Calu3 (cell line): ENCODE data around the gene DNM2. TPM values are rescaled to one million over a fixed set of nuclear protein-coding genes. Genes with fewer than 3 reads are reported as not detected.

Experiments
- BruUV-seq: library from RNA; stranded (reverse); fragments of 400-500 nt; replicated peaks from 2 replicates; lab custom pipeline; 2021; lab: Mats Ljungman, UMichigan
- CTCF ChIA-PET: fragments of 300-600 bp; sonication (Branson Sonifier 250); formaldehyde crosslinking; loops from one replicate; lab custom pipeline; 2022; ENCODE audit warnings: antibody characterized with exemption; lab: Charles Lee
- DNase-seq: peaks from one replicate; pipeline ENCODE4 v3.0.0; 2022
- H3K27ac Mint-ChIP-seq: one replicate; pipeline ENCODE4 v1.8.0; 2022; ENCODE audit warnings: mixed read lengths; ENCODE audit not compliant: unreplicated experiment
- H3K27me3 Mint-ChIP-seq: one replicate; pipeline ENCODE4 v1.8.0; 2022; ENCODE audit warnings: mixed read lengths; ENCODE audit not compliant: unreplicated experiment
- H3K36me3 Mint-ChIP-seq: one replicate; pipeline ENCODE4 v1.8.0; 2022; ENCODE audit warnings: mild to moderate bottlenecking, moderate library complexity, mixed read lengths; ENCODE audit not compliant: insufficient read depth, unreplicated experiment
- H3K4me1 Mint-ChIP-seq: one replicate; pipeline ENCODE4 v1.8.0; 2022; ENCODE audit warnings: mild to moderate bottlenecking, low read depth, mixed read lengths; ENCODE audit not compliant: unreplicated experiment
- H3K4me3 Mint-ChIP-seq: one replicate; pipeline ENCODE4 v1.8.0; 2022; ENCODE audit warnings: mild to moderate bottlenecking, low read depth, moderate library complexity, mixed read lengths; ENCODE audit not compliant: unreplicated experiment
- H3K9me3 Mint-ChIP-seq: one replicate; pipeline ENCODE4 v1.8.0; 2022; ENCODE audit warnings: low read depth, mixed read lengths; ENCODE audit not compliant: unreplicated experiment
- intact Hi-C: fragments of 100-400 bp; cut with micrococcal nuclease; formaldehyde crosslinking; loops from one replicate; pipeline ENCODE4 v1.10.0; 2022; ENCODE audit not compliant: unreplicated experiment
- total RNA-seq: library from RNA; stranded (reverse); gene quantifications from 2 replicates; pipeline ENCODE4 v1.2.3, GENCODE V29; 2022
- TF ChIP-seq, protein P1 (sequence below): fragments of 200-600 bp; IDR thresholded peaks from one replicate; pipeline ENCODE4 v1.8.0; 2022; ENCODE audit warnings: antibody characterized with exemption; ENCODE audit not compliant: unreplicated experiment

The DNM2 gene
- total RNA-seq, 1 experiment from 2014 or later = 126 TPM

DNA sequence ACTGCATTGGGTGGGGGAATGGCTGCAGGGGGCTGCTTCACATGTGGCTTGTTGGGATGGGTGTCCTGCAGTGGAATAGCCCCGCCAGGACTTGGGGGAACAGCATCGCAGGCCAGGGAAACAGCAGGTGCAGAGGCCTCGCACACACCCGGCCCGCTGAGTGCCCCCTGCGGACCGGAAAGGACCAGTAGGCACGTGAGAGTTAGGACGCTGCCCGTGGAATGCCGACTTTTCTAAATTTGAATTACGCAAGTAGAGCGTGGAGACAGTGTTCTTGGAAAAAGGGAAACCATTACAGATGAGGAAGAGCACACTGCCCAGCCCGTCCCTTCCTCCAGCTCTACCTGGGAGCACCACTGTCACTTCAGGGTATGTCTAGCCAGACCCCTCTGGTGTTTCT is 11.5 kb downstream of the DNM2 start:
- no peaks in the 10 kb centered on the region for H3K27me3 Mint-ChIP-seq
- CTCF ChIA-PET = no interaction called here

DNA sequence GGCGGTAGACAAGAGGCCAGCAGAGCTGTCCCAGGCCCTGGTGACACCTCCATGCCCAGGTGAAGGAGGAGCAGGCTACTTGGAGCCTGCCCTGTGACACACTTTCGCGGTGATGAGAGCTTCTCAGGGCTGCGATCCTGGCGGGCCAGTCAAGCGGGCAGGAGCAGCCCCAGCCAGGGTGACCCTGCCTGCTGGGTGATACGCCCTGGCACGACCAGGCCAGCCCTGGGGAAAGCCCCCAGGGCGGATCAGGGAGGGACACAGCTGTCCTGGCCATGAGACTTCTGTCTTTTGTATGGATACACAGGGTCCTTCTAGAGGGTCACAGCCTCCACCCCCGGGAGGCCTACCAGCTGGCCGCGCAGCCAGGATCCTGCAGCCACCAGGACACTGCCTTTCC is 13.1 kb downstream of the DNM2 start:
- Mint-ChIP-seq H3K4me3 (no peak overlapping the region), H3K4me1 (no peaks in the 10 kb centered on the region), H3K36me3 (peaks cover 5% of the 10 kb centered on the region), H3K27ac (no peak overlapping the region), H3K27me3 (no peaks in the 10 kb centered on the region), H3K9me3 (no peaks in the 10 kb centered on the region)
- DNase-seq = no peak
- TF ChIP-seq, protein P1, sequence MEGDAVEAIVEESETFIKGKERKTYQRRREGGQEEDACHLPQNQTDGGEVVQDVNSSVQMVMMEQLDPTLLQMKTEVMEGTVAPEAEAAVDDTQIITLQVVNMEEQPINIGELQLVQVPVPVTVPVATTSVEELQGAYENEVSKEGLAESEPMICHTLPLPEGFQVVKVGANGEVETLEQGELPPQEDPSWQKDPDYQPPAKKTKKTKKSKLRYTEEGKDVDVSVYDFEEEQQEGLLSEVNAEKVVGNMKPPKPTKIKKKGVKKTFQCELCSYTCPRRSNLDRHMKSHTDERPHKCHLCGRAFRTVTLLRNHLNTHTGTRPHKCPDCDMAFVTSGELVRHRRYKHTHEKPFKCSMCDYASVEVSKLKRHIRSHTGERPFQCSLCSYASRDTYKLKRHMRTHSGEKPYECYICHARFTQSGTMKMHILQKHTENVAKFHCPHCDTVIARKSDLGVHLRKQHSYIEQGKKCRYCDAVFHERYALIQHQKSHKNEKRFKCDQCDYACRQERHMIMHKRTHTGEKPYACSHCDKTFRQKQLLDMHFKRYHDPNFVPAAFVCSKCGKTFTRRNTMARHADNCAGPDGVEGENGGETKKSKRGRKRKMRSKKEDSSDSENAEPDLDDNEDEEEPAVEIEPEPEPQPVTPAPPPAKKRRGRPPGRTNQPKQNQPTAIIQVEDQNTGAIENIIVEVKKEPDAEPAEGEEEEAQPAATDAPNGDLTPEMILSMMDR = no peak
- BruUV-seq = no TSS peak
- CTCF ChIA-PET = no interaction called here
- intact Hi-C loops = no loop called here

More for the DNA sequence above, 11.5 kb downstream of the DNM2 start:
- DNase-seq = no peak
- peaks cover 5% of the 10 kb centered on the region for H3K36me3 Mint-ChIP-seq
- H3K9me3 Mint-ChIP-seq = no peaks in the 10 kb centered on the region
- H3K4me3 Mint-ChIP-seq = no peak overlapping the region
- intact Hi-C loops = no loop called here
- no TSS peak for BruUV-seq
- TF ChIP-seq, protein P1 = no peak
- H3K27ac Mint-ChIP-seq = no peak overlapping the region
- H3K4me1 Mint-ChIP-seq = no peaks in the 10 kb centered on the region

DNA sequence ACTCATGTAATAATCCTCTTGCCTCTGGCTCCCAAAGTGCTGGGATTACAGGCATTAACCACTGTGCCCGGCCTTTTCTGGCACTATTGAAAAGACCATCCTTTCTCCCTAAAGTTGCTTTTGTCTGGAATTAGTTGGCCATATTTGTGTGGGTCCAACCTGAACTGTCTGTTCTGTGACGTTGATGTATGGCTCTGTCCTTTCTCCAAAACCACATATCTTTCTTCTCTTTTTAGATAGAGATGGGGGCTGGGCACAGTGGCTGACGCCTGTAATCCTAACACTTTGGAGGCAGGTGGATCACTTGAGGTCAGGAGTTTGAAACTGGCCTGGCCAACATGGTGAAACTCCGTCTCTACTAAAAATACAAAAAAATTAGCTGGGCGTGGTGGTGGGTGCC is 17.9 kb downstream of the DNM2 start:
- H3K36me3 Mint-ChIP-seq = no peaks in the 10 kb centered on the region
- no peak overlapping the region for H3K27ac Mint-ChIP-seq
- no peaks in the 10 kb centered on the region for H3K27me3 Mint-ChIP-seq
- no peak for DNase-seq
- TF ChIP-seq, protein P1 = no peak
- CTCF ChIA-PET = no interaction called here
- H3K4me3 Mint-ChIP-seq = no peak overlapping the region
- no TSS peak for BruUV-seq
- intact Hi-C loops = no loop called here
- peaks cover 15% of the 10 kb centered on the region for H3K4me1 Mint-ChIP-seq
- no peaks in the 10 kb centered on the region for H3K9me3 Mint-ChIP-seq

DNA sequence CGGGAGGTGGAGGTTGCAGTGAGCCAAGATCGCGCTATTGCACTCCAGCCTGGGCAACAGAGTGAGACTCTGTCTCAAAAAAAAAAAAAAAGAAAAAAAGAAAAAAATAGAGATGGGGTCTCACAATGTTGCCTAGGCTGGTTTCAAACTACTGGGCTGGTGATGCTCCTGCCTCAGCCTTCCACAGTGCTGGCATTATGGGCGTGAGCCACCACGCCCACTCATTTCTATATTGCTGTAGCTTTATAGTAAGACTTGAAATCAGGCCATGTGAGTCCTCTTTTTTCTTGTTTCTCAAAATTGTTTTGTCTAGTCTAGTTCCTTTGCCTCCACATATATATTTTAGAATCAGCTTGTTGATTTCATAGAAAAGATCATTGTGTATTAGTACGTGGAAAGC is 18.3 kb downstream of the DNM2 start:
- Mint-ChIP-seq H3K27ac (no peak overlapping the region), H3K9me3 (no peaks in the 10 kb centered on the region), H3K4me1 (peaks cover 18% of the 10 kb centered on the region), H3K4me3 (no peak overlapping the region), H3K27me3 (no peaks in the 10 kb centered on the region), H3K36me3 (no peaks in the 10 kb centered on the region)
- CTCF ChIA-PET = no interaction called here
- TF ChIP-seq, protein P1 = no peak
- no TSS peak for BruUV-seq
- no peak for DNase-seq
- intact Hi-C loops = no loop called here
